ENCODE measurements around the gene PTPRT.

Gene PTPRT

GRCh38 chr20:42530191-42530590 is 659.5 kb downstream of the PTPRT start:
- DNase-seq, result no peak

GRCh38 chr20:42524058-42524457 is 665.6 kb downstream of the PTPRT start:
- DNase-seq, result no peak

DNA sequence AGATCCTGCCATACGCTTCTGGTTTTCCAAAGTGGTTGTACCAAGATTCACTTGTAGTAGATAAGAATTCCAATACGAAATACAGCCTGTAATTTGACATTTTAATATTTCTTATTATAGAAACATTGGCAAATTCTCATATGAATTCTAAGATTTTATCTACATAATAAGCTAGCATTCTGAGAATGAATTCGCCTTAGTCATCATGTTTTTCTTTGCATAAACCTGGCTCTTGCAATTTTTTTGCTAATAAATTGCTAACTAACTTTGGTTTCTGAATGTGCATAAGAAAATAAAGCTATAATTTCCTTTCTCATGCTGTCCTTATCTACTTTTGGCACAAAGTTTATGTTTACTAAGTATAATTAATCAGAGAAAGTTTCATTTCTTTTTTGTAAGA is 673.0 kb downstream of the PTPRT start:
- no peak for DNase-seq

DNA sequence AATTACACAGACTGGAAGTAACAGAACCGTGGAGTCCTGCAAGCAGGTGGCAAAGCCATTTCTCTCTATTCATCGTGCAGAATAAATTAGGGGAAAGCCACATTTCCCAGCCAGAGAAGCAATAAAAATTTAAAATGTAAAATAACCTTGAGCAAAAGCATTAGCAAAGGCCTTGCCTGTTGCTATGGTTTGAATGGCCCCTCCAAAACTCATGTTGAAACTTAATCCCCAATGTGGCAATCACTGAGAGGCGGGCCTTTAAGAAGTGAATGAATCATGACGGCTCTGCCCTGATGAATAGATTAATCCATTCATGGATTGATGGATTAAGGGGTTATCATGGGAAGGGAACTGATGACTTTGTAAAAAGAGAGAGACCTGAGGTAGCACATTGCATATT is 679.0 kb downstream of the PTPRT start:
- DNase-seq, result no peak

DNA sequence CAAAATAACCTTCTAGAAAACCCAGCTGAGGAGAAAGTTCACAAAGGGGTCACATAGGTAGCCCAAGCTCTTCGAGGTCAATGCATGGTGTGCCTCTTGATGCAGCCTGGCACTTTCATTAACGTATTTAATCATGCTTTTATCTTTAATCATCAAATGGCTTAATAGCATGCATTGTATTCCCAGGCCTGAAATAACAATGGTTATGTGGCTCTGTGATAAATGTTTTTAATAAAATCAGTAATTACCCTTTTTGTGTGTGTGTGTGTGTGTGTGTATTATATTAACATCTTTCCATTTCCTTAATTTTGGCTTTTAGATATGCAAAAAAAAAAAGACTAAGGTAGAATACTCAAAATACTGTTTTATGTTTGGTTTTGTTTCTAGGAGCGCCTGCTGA is 681.8 kb downstream of the PTPRT start:
- DNase-seq, result no peak

DNA sequence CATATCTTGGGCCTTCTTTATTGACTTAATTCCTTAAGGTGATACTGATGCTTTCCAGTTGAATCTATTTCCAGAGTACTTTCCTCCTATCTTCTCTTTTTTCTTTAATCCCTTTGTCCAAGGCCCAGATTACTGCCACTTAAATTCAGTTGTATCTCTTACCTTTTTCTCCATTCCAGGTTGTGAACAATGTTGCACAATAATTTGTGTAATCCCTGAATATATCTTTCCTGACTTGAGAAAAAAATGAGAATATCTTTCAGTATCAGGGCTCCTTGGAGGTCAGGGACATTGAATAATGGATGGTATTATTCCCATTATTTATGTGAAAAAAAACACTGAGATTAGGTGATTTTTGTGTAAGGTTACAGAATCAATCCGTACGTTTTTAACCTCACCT is 683.3 kb downstream of the PTPRT start:
- no peak for DNase-seq

DNA sequence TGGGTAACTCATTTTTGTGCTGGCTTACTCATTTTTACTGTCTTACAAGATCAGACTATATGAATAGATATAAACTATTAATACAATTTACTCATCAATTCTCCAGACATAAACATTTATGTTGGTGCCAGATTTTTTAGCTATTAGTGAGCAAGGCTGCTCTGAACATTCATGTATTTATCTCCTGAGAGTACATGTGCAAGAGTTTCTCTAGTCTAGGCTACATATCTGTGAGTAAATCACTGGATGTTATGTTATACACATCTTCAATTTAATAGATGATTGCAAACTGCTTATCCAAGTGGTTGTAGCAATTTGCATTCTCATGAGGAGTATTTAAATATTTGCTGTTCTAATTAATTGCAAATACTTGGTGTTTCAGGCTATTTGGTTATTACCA is 687.1 kb downstream of the PTPRT start:
- DNase-seq, result no peak

DNA sequence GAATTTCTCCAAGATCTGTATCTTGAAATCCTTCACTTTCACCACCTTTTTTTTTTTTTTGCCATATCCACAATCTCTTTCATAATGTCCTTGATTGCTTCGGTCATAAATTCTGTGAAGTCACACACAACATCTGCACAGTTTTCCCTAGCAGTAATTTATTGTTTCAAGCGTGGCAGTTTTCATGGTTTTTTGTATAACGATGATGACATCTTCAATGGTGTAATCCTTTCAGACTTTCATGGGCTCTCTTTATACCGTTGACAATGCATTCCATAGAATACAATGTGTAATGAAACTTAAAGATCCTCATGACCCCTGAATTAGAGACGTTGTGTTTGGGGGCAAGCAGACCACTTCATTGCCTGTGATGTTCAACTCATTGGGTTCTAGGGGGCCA is 693.1 kb downstream of the PTPRT start:
- DNase-seq, result no peak

- no peak for DNase-seq
Measured at GRCh38 chr20:42494290-42494689, 695.4 kb downstream of the PTPRT start.

- DNase-seq, result no peak
Measured at GRCh38 chr20:42493001-42493400, 696.7 kb downstream of the PTPRT start.

- DNase-seq, result no peak
Measured at GRCh38 chr20:42492290-42492689, 697.4 kb downstream of the PTPRT start.

DNA sequence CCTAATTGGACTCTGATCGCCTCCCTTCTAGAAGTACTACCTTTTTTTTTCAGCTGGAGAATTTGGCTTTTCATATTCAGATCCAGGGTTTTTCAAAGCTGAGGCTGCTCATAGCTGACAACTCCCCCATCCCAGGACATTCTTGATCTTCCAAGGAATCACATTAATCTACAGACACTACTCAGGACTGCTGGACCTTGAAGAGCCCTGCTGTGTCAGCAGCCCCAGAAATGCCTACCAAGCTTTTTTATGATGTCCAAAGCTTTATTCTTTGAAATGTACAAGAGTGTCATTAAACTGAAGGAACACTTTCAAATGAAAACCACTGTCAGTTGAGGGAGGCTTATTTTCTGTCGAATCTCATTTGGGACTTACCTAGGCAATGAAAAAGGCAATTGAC is 704.1 kb downstream of the PTPRT start:
- DNase-seq, result no peak

DNA sequence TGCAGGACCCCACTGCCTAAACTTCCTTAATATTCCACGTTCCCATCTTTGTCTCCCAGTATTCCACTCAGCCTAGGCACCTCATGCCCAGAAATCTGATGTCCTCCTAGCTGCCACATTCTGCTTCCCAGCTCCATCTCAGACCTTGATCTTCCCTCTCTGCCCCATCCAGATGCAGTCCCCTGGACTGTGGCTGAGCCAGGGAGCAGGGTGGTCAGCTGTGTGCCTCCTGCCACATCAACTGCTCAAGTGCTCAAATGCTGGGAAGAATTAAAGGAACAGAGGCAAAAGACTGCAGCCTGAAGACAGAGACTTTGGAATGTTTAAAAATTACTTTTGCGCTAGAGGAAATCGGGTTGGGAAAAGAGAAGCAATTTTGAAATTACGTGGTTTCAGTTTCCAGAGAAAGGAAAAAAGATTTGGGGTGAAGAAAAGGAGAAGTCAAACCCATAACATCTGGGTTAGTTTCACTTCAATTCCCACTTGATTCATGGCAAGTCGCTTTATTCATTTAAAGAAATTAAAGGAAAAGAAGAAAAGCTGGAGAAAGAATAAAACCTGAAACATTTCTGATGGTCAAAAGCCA is 704.8 kb downstream of the PTPRT start:
- no peak for DNase-seq

- no peak for DNase-seq
Measured at GRCh38 chr20:42484335-42484734, 705.4 kb downstream of the PTPRT start.

DNA sequence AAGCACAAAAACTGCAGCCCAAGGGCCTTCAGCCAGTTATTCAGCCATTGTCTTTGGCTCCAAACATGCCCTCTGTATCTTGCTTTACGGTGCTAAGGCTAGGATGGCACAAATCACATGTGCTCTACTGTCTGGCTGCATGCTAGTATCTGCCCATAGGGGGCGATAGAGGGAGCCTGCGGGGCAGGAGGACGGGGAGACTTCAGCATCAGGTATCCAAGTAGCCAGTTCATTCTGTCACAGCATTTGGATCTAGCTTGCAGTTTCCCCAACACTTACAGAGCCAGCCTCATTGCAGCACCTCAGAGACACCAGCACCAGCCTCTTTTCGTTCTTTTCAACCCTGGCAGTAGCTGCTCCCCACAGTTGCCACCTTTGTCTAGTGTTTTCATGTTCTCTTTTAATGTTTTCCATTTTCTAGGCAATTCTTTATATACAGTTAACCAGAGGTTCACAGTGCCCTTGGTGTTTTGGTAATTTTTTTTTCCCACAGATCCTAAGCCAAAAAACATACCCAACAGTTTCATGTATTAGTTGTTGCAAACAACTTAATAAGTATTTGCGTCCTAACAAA is 705.9 kb downstream of the PTPRT start:
- DNase-seq, result peak; percentile 17

DNA sequence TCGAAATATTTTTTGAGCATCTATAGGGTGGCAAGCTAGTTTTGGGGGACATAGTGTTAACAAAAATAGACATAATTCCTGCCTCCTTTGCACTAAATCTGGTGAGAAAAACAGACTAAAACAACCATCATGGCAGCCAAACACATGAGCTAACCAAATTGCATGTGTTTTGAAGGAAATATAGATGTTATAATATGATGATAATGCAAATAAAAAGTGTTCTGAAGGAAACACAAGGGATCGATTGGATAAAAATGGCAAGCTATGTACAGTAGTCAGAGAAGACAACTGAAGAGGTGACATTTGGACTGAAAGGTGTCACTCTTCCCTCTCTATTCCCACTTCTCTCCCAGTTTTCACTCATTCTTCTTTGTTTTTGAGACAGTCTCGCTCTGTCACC is 706.9 kb downstream of the PTPRT start:
- DNase-seq, result no peak

DNA sequence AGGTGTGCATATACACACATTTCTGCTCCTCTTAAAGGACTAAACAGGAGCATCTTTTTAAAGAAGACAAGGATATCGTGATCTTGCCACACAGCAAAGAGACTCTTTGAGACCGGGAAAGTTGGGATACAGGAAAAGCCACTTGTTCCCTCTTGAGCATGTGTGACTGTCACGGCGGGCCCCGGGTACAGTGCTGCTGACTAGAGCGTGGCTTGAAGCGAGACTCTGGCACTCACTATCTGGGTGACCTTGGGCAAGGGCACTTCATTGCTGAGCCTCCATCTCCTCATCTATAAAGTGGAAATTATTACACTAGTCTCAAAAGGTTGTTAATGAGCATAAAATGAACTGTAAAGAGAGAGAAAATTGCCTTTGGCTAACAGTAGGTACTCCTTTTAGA is 713.9 kb downstream of the PTPRT start:
- DNase-seq, result no peak

GRCh38 chr20:42474646-42475045 is 715.1 kb downstream of the PTPRT start:
- no peak for DNase-seq

- no peak for DNase-seq
Measured at GRCh38 chr20:42472198-42472597, 717.5 kb downstream of the PTPRT start.

GRCh38 chr20:42461965-42462593 is 727.6 kb downstream of the PTPRT start:
- DNase-seq, result no peak

DNA sequence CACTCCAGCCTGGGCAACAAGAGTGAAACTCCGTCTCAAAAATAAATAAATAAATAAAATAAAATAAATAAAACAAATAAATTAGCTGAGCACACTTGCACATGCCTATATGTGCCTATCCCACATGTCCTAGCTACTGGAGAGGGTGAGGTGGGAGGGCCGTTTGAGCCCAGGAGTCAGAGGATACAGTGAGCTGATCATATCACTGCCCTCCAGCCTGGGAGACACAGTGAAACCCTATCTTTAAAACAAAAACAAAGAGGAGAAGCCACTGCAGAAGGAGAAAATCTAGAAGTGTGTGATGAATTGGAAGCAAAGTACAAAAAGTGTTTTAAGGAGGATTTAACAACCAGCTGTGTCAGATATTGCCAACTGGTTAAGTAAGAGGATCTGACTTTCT is 728.4 kb downstream of the PTPRT start:
- no peak for DNase-seq

GRCh38 chr20:42447270-42447669 is 742.4 kb downstream of the PTPRT start:
- DNase-seq, result no peak

GRCh38 chr20:42444799-42445198 is 744.9 kb downstream of the PTPRT start:
- no peak for DNase-seq

- no peak for DNase-seq
Measured at GRCh38 chr20:42443200-42443599, 746.5 kb downstream of the PTPRT start.

DNA sequence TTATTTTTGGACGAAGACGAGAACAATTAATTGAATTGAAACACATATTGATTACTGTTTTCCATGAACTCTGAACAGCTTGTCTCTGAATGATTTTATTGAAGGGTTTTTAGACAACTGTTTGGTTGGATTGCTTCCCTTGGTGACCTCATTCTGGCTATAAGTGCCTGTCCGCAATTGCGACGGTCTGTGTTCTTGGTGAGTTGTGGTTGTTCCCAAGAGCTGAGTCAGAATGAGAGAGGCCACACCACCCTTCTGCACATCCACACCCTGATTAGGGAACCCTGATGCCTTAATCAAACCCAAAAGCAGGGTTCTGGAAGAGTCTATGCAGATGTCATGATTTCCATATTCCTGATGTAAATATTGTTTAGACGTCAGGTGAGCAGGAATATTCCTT is 747.0 kb downstream of the PTPRT start:
- no peak for DNase-seq

Measured in hematopoietic multipotent progenitor cell treated with erythropoietin and hydrocortisone succinate and interleukin-3 and kit ligand, for 6 days (in vitro differentiated cells).